ENCODE data around the gene ATG5.
A peak's percentile ranks its signal among the peaks of the same experiment; 100 is the strongest.

ATG5 gene

GRCh38 chr6:106220485-106220884, 105.1 kb downstream of the ATG5 start:
- no peak for DNase-seq (ENCODE audit: low read depth)

- DNase-seq (ENCODE audit: low read depth): no peak
These were observed 109.0 kb downstream of the ATG5 start for GRCh38 chr6:106216527-106216926.

- no peak for DNase-seq (ENCODE audit: low read depth)
These were observed 110.0 kb downstream of the ATG5 start for GRCh38 chr6:106215608-106216007.

- DNase-seq (ENCODE audit: low read depth): no peak
These were observed 111.0 kb downstream of the ATG5 start for GRCh38 chr6:106214531-106214930.

- no peak for DNase-seq (ENCODE audit: low read depth)
These were observed 111.8 kb downstream of the ATG5 start for GRCh38 chr6:106213660-106214289.

- no peak for DNase-seq (ENCODE audit: low read depth)
These were observed 113.0 kb downstream of the ATG5 start for GRCh38 chr6:106212576-106212975.

- DNase-seq (ENCODE audit: low read depth): no peak
These were observed 118.7 kb downstream of the ATG5 start for GRCh38 chr6:106206905-106207304.

GRCh38 chr6:106204961-106205360, 120.6 kb downstream of the ATG5 start:
- DNase-seq (ENCODE audit: low read depth): no peak

- DNase-seq (ENCODE audit: low read depth): peak; percentile 84
These were observed 125.6 kb downstream of the ATG5 start for GRCh38 chr6:106199998-106200397.

- no peak for DNase-seq (ENCODE audit: low read depth)
These were observed 126.2 kb downstream of the ATG5 start for GRCh38 chr6:106199331-106199730.

GRCh38 chr6:106197441-106197840, 128.1 kb downstream of the ATG5 start:
- DNase-seq (ENCODE audit: low read depth): no peak

GRCh38 chr6:106194949-106195921, 130.3 kb downstream of the ATG5 start:
- peak; percentile 50 for DNase-seq (ENCODE audit: low read depth)

- DNase-seq (ENCODE audit: low read depth): peak; percentile 58
These were observed 132.7 kb downstream of the ATG5 start for GRCh38 chr6:106192824-106193223.

GRCh38 chr6:106188104-106188794, 137.3 kb downstream of the ATG5 start:
- DNase-seq (ENCODE audit: low read depth): no peak

GRCh38 chr6:106187424-106187982, 138.1 kb downstream of the ATG5 start:
- no peak for DNase-seq (ENCODE audit: low read depth)

- DNase-seq (ENCODE audit: low read depth): no peak
These were observed 138.8 kb downstream of the ATG5 start for GRCh38 chr6:106186714-106187113.

- no peak for DNase-seq (ENCODE audit: low read depth)
These were observed 139.4 kb downstream of the ATG5 start for GRCh38 chr6:106186172-106186571.

- DNase-seq (ENCODE audit: low read depth): no peak
These were observed 139.9 kb downstream of the ATG5 start for GRCh38 chr6:106185615-106186014.

GRCh38 chr6:106184629-106185028, 140.9 kb downstream of the ATG5 start:
- no peak for DNase-seq (ENCODE audit: low read depth)

GRCh38 chr6:106183430-106183829, 142.1 kb downstream of the ATG5 start:
- no peak for DNase-seq (ENCODE audit: low read depth)

GRCh38 chr6:106182455-106182854, 143.1 kb downstream of the ATG5 start:
- no peak for DNase-seq (ENCODE audit: low read depth)

GRCh38 chr6:106181664-106182418, 143.7 kb downstream of the ATG5 start:
- no peak for DNase-seq (ENCODE audit: low read depth)
